ENCODE results near the gene KDM4B. TPM values are rescaled to one million over a fixed set of nuclear protein-coding genes. Genes with fewer than 3 reads are reported as not detected.

Gene KDM4B
- total and polyA plus RNA-seq, 9 of the 15 experiments (the other 6 are each of a cell fraction or from before 2014, with no cell fraction given) = 0.21 to 29.9 (median 7.3) TPM

GRCh38 chr19:5171711-5172110 is 202.8 kb downstream of the KDM4B start:
- FAIRE-seq = no peak
- TF ChIP-seq TAF15 (IDR thresholded peaks at IDR 0.05; ENCODE audit: low read depth, low read length) = no peak
- no peak overlapping the region for H2AFZ ChIP-seq (ENCODE audit: low read depth, low read length)
- CTCF ChIA-PET (ENCODE audit: low intra/inter-chr PET ratio) = no interaction called here
- in situ Hi-C loops (cut with MboI) (no loop called here), intact Hi-C loops (cut with micrococcal nuclease) (no loop called here)
- H3K9ac ChIP-seq (ENCODE audit: insufficient read depth in 1 of 2, low read depth in 2 of 2, low read length in 2 of 2) = no peak overlapping the region
- H3K27ac ChIP-seq (ENCODE audit: extremely low read depth, low read depth, low read length) = no peak overlapping the region
- H4K20me1 ChIP-seq (replicated peaks; ENCODE audit: control insufficient read depth, insufficient read depth, low read length) = no peaks in the 10 kb centered on the region
- POLR2A ChIA-PET = no interaction called here
- no peaks in the 10 kb centered on the region; the same call in 1 of the 2 replicates for H3K9me3 ChIP-seq (replicated peaks; ENCODE audit: control insufficient read depth, insufficient read depth, low read depth, low read length)
- H3K79me2 ChIP-seq (ENCODE audit: control insufficient read depth, insufficient read depth, low read length) = no peaks in the 10 kb centered on the region
- BruUV-seq (replicated peaks) = no TSS peak
- 36% methylated on average over 8 of the region's 9 CpGs for WGBS (ENCODE audit: insufficient coverage, low coverage, missing lambda C conversion rate)
- no peak overlapping the region for H3K4me2 ChIP-seq (ENCODE audit: insufficient read depth, low read length)
- H3K9me1 ChIP-seq (ENCODE audit: control insufficient read depth, insufficient read depth, low read length) = no peaks in the 10 kb centered on the region
- H3K4me1 ChIP-seq (replicated peaks in 1 of 2; ENCODE audit: control insufficient read depth in 2 of 2, insufficient read depth in 2 of 2, low read length in 2 of 2) = peaks cover 4 to 10% of the 10 kb centered on the region in 2 experiments; a peak in 4 of 5 replicates
- H3K4me3 ChIP-seq = no peak overlapping the region
- no peak for ATAC-seq
- no peaks in the 10 kb centered on the region for H3K36me3 ChIP-seq (ENCODE audit: control insufficient read depth, insufficient read depth, low read length)
- H3K27me3 ChIP-seq (ENCODE audit: control insufficient read depth in 2 of 2, insufficient read depth in 2 of 2, low read length in 2 of 2) = no peaks in the 10 kb centered on the region; a peak in 1 of 5 replicates
- DNase-seq (ENCODE audit: extremely low read depth in 1 of 4, low spot score in 3 of 4) = no peak

- Histone ChIP-seq H3K36me3 (ENCODE audit: control insufficient read depth, insufficient read depth, low read length) (no peaks in the 10 kb centered on the region), H3K9ac (ENCODE audit: insufficient read depth in 1 of 2, low read depth in 2 of 2, low read length in 2 of 2) (peak overlapping the region; percentile 1 to 7; a peak in 1 of 4 replicates), H3K27me3 (ENCODE audit: control insufficient read depth in 2 of 2, insufficient read depth in 2 of 2, low read length in 2 of 2) (peaks cover 6 to 8% of the 10 kb centered on the region in 2 experiments; a peak in 2 of 5 replicates), H3K9me1 (ENCODE audit: control insufficient read depth, insufficient read depth, low read length) (no peaks in the 10 kb centered on the region), H3K4me3 (no peak overlapping the region), H3K4me2 (ENCODE audit: insufficient read depth, low read length) (no peak overlapping the region), H3K9me3 (replicated peaks; ENCODE audit: control insufficient read depth, insufficient read depth, low read depth, low read length) (no peaks in the 10 kb centered on the region; the same call in 1 of the 2 replicates), H3K79me2 (ENCODE audit: control insufficient read depth, insufficient read depth, low read length) (no peaks in the 10 kb centered on the region), H2AFZ (ENCODE audit: low read depth, low read length) (no peak overlapping the region), H3K4me1 (replicated peaks in 1 of 2; ENCODE audit: control insufficient read depth in 2 of 2, insufficient read depth in 2 of 2, low read length in 2 of 2) (peaks cover 4 to 10% of the 10 kb centered on the region in 2 experiments; a peak in 3 of 5 replicates), H4K20me1 (replicated peaks; ENCODE audit: control insufficient read depth, insufficient read depth, low read length) (no peaks in the 10 kb centered on the region), H3K27ac (ENCODE audit: extremely low read depth, low read depth, low read length) (peak overlapping the region; percentile 58; the same call in 2 of the 3 replicates)
- ATAC-seq (peak; percentile 72), DNase-seq (ENCODE audit: extremely low read depth in 1 of 4, low spot score in 3 of 4) (peak in 3 of 4 experiments; percentile 44 to 64 (median 56)), FAIRE-seq (peak; percentile 81)
- POLR2A ChIA-PET = interaction anchor here (0.7 to 1.5 kb wide), 3 partner anchors 10 to 258 kb away, joined by 3 to 7 read pairs (median 3); no protein-coding TSS in a partner anchor
- WGBS (ENCODE audit: insufficient coverage, low coverage, missing lambda C conversion rate) = 20% methylated on average over 8 of the region's 8 CpGs
- intact Hi-C loops (cut with micrococcal nuclease) = no loop called here
- CTCF ChIA-PET (ENCODE audit: low intra/inter-chr PET ratio) = no interaction called here
- in situ Hi-C loops (cut with MboI) = no loop called here
- no TSS peak for BruUV-seq (replicated peaks)
- TF ChIP-seq C11orf30 (IDR thresholded peaks at IDR 0.05; ENCODE audit: low read depth) (peak; percentile 99), RUNX1 (IDR thresholded peaks at IDR 0.05; ENCODE audit: low read depth) (no peak), NFRKB (IDR thresholded peaks at IDR 0.05; ENCODE audit: low read depth) (no peak), ZNF354B (CRISPR knock-in tag; IDR thresholded peaks at IDR 0.05) (no peak), ATF1 (CRISPR knock-in tag; IDR thresholded peaks at IDR 0.05) (no peak), ATF1 (tag; IDR thresholded peaks at IDR 0.05) (no peak), LEF1 (IDR thresholded peaks at IDR 0.05) (0 out of 2 replicates have a peak, but pooled peaks have one; percentile 19), SMARCA4 (IDR thresholded peaks at IDR 0.05) (peak; percentile 54; the same call in 1 of the 2 replicates), EGR1 (conservative IDR thresholded peaks at IDR 0.05) (peak; percentile 22; the same call in 1 of the 2 replicates), MECOM (CRISPR knock-in tag; IDR thresholded peaks at IDR 0.05) (no peak), CGGBP1 (CRISPR knock-in tag; IDR thresholded peaks at IDR 0.05) (no peak), ZNF277 (CRISPR knock-in tag; IDR thresholded peaks at IDR 0.05; ENCODE audit: borderline replicate concordance) (no peak), RBM22 (IDR thresholded peaks at IDR 0.05; ENCODE audit: low read depth, low read length, poor library complexity, severe bottlenecking) (no peak), SMARCE1 (IDR thresholded peaks at IDR 0.05) (peak; percentile 26; the same call in 1 of the 2 replicates), ARHGAP35 (IDR thresholded peaks at IDR 0.05; ENCODE audit: partially characterized antibody) (no peak), ZNF253 (CRISPR knock-in tag; conservative IDR thresholded peaks at IDR 0.05) (no peak)
Observed at GRCh38 chr19:5172859-5173630, 204.1 kb downstream of the KDM4B start.
